Osteocyte (in vitro differentiated cells): Measurements from ENCODE around the gene TEX14. TPM values are rescaled to one million over a fixed set of nuclear protein-coding genes. Genes with fewer than 3 reads are reported as not detected.

Experiments
- DNase-seq: peaks from one replicate; pipeline ENCODE4 v3.0.0; 2021; ENCODE audit warnings: mixed read lengths; ENCODE audit not compliant: unreplicated experiment; ENCODE audit errors: extremely low spot score
- H3K27ac Mint-ChIP-seq: one replicate; pipeline ENCODE4 v1.8.0; 2021; ENCODE audit warnings: mild to moderate bottlenecking, mixed read lengths; ENCODE audit not compliant: unreplicated experiment
- H3K27me3 Mint-ChIP-seq: one replicate; pipeline ENCODE4 v1.8.0; 2021; ENCODE audit warnings: mixed read lengths; ENCODE audit not compliant: unreplicated experiment
- H3K36me3 Mint-ChIP-seq: one replicate; pipeline ENCODE4 v1.8.0; 2021; ENCODE audit warnings: mixed read lengths; ENCODE audit not compliant: unreplicated experiment
- H3K4me1 Mint-ChIP-seq: one replicate; pipeline ENCODE4 v1.8.0; 2021; ENCODE audit warnings: mixed read lengths; ENCODE audit not compliant: unreplicated experiment
- H3K4me3 Mint-ChIP-seq: one replicate; pipeline ENCODE4 v1.8.0; 2021; ENCODE audit warnings: mild to moderate bottlenecking, moderate library complexity, mixed read lengths; ENCODE audit not compliant: unreplicated experiment
- H3K9me3 Mint-ChIP-seq: one replicate; pipeline ENCODE4 v1.8.0; 2021; ENCODE audit warnings: mixed read lengths; ENCODE audit not compliant: unreplicated experiment
- total RNA-seq: library from RNA; stranded (reverse); gene quantifications from 2 replicates; pipeline ENCODE4 v1.2.1, GENCODE V29; 2021
- TF ChIP-seq, protein P1 (sequence below): fragments of 200-600 bp; sonication (generic); IDR thresholded peaks from 2 replicates; pipeline ENCODE4 v1.5.0; 2021; ENCODE audit warnings: antibody characterized with exemption, mild to moderate bottlenecking, moderate library complexity

The TEX14 gene
- total RNA-seq, 1 donor from 2014 or later, result 0.27 TPM

DNA sequence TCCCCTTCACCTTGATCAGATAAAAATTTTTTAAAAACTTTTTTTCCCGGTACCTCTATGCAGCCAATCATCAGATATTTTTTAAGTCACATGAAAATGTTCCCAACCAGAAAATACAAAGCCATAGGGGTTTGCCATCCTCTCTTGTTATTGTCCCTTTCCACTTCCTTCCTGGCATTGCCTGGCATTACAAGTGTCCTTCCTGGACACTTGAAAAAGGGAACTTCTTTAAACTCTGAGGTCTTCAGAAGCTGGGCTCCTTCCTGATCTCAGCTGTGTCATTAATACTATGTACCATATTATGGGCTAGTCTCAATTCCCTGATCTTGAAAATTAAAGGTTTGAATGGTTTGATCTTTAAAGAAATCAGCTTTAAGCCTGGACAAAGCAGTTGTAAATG is 64.9 kb downstream of the TEX14 start:
- H3K4me3 Mint-ChIP-seq, result no peak overlapping the region
- TF ChIP-seq, protein P1, sequence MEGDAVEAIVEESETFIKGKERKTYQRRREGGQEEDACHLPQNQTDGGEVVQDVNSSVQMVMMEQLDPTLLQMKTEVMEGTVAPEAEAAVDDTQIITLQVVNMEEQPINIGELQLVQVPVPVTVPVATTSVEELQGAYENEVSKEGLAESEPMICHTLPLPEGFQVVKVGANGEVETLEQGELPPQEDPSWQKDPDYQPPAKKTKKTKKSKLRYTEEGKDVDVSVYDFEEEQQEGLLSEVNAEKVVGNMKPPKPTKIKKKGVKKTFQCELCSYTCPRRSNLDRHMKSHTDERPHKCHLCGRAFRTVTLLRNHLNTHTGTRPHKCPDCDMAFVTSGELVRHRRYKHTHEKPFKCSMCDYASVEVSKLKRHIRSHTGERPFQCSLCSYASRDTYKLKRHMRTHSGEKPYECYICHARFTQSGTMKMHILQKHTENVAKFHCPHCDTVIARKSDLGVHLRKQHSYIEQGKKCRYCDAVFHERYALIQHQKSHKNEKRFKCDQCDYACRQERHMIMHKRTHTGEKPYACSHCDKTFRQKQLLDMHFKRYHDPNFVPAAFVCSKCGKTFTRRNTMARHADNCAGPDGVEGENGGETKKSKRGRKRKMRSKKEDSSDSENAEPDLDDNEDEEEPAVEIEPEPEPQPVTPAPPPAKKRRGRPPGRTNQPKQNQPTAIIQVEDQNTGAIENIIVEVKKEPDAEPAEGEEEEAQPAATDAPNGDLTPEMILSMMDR, result no peak
- H3K27ac Mint-ChIP-seq, result no peak overlapping the region
- H3K9me3 Mint-ChIP-seq, result no peaks in the 10 kb centered on the region
- H3K27me3 Mint-ChIP-seq, result peaks cover 4% of the 10 kb centered on the region
- peaks cover 8% of the 10 kb centered on the region for H3K4me1 Mint-ChIP-seq
- H3K36me3 Mint-ChIP-seq, result no peaks in the 10 kb centered on the region
- no peak for DNase-seq

DNA sequence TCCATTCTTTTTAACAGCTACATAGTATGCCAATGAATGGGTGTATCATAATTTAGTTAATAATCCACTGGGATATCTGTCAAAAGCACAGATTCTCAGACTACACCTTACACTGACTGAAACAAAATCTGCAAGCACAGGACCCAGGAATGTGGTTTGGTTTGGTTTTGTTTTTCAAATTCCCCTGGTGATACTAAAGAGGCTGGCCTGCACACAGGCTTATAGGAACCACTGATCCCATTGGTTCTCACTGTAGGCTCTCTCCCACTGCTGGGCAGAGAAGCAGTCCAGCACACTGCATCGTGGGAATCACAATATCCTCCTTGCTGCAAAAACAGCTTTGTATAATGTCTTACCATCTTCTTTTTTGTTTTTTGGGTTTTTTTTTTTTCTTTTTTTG is 67.1 kb downstream of the TEX14 start:
- Mint-ChIP-seq H3K4me1 (no peaks in the 10 kb centered on the region), H3K27ac (no peak overlapping the region)

DNA sequence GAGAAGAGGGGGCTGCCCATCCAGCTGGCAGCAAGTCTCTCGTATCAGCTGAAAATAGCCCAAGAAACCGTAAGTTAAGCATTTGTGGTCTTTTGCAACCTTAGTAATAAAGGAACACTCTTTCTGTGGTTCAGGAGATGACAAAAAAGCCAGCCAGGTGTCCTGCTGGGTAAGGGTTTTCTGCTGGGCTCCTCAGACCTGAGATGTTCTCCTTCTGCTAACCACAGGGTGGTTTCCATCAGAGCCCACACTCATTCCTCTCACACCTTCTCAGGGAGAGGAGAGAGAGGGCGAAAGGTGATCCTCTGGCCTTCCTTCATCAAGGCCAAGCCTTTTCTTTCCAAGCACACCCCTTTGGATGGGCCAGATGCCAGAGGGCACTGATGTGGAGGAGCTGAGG is 70.7 kb downstream of the TEX14 start:
- Mint-ChIP-seq H3K36me3 (no peaks in the 10 kb centered on the region), H3K9me3 (no peaks in the 10 kb centered on the region), H3K4me3 (no peak overlapping the region), H3K27ac (no peak overlapping the region), H3K27me3 (peaks cover 7% of the 10 kb centered on the region), H3K4me1 (no peaks in the 10 kb centered on the region)
- no peak for DNase-seq
- TF ChIP-seq, protein P1, result no peak

More for the DNA sequence above, 67.1 kb downstream of the TEX14 start:
- Mint-ChIP-seq H3K4me3 (no peak overlapping the region), H3K36me3 (no peaks in the 10 kb centered on the region), H3K27me3 (peaks cover 7% of the 10 kb centered on the region), H3K9me3 (no peaks in the 10 kb centered on the region)
- no peak for DNase-seq
- TF ChIP-seq, protein P1, result no peak

DNA sequence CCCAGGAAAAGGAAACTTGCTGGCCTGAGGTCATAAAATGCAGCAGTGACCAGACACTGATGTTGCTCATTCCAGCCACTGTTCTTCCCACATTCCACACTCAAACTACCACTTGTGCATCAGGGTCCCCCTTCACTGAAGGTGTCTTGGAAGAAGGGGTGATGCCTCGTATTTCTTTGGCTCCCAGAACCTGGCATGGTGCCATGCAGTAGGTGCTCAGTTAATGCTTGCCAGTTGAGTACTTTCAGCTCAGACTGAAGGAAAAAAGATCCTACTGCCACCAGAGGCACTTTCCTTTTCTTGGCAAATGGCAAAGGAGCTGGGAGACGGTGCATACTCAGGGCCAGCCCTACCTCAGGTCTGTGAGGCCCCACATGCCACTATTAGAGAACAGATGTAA is 73.5 kb downstream of the TEX14 start:
- Mint-ChIP-seq H3K36me3 (no peaks in the 10 kb centered on the region), H3K9me3 (no peaks in the 10 kb centered on the region), H3K27ac (no peak overlapping the region), H3K4me3 (no peak overlapping the region), H3K27me3 (peaks cover 5% of the 10 kb centered on the region), H3K4me1 (no peaks in the 10 kb centered on the region)
- TF ChIP-seq, protein P1, result no peak
- no peak for DNase-seq

DNA sequence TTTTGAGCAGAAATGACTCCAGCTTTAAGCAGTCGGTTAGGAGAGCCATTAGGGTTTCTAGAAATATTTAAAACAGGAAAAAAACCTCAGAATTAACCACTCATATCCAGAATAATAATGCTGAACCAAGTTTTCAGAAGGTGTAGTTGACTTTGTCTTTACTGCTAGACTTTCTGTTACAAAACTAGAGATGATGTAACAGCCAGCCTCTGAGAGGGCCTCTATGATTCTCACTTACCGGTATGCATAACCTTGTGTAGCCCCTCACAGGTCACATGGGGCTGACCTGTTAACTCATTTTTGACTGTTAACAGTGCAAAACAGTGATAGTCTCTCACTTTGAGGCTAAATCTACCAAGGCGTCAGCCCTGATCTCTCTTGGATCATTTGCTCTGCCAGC is 74.3 kb downstream of the TEX14 start:
- DNase-seq, result no peak
- Mint-ChIP-seq H3K27ac (no peak overlapping the region), H3K9me3 (no peaks in the 10 kb centered on the region), H3K4me1 (no peaks in the 10 kb centered on the region), H3K4me3 (no peak overlapping the region), H3K36me3 (no peaks in the 10 kb centered on the region), H3K27me3 (peaks cover 3% of the 10 kb centered on the region)
- TF ChIP-seq, protein P1, result no peak
